Large intestine (tissue), 1 donor: ENCODE measurements around the gene GADD45A. TPM values are rescaled to one million over a fixed set of nuclear protein-coding genes. Genes with fewer than 3 reads are reported as not detected.

Experiments used
- polyA plus RNA-seq: library from polyadenylated mRNA; unstranded; fragments of 120-200 nt; gene quantifications from one replicate; pipeline ENCODE4 v1.2.1, GENCODE V29; 2013

Gene GADD45A
- polyA plus RNA-seq, 1 donor: 48.9 TPM

Other genes with a start within 250 kb of the GADD45A start
- gene GNG12, start 148.3 kb downstream of the GADD45A start, polyA plus RNA-seq: 120 TPM